ENCODE measurements around the gene DLL3.

The DLL3 gene

GRCh38 chr19:39555883-39556282 lies 57.1 kb downstream of the DLL3 start:
- no peak for DNase-seq (ENCODE audit: low spot score)

Measured in ecto neural progenitor cell (in vitro differentiated cells).